ENCODE results near the gene DDX25. TPM values are rescaled to one million over a fixed set of nuclear protein-coding genes. Genes with fewer than 3 reads are reported as not detected.
"Not testable (repeated sequence)": the region's sequence is repeated elsewhere in the genome, so short reads cannot be mapped to it uniquely, and the experiment has no call there.

DDX25 gene
- total RNA-seq, 1 experiment from 2014 or later, result not detected

DNA sequence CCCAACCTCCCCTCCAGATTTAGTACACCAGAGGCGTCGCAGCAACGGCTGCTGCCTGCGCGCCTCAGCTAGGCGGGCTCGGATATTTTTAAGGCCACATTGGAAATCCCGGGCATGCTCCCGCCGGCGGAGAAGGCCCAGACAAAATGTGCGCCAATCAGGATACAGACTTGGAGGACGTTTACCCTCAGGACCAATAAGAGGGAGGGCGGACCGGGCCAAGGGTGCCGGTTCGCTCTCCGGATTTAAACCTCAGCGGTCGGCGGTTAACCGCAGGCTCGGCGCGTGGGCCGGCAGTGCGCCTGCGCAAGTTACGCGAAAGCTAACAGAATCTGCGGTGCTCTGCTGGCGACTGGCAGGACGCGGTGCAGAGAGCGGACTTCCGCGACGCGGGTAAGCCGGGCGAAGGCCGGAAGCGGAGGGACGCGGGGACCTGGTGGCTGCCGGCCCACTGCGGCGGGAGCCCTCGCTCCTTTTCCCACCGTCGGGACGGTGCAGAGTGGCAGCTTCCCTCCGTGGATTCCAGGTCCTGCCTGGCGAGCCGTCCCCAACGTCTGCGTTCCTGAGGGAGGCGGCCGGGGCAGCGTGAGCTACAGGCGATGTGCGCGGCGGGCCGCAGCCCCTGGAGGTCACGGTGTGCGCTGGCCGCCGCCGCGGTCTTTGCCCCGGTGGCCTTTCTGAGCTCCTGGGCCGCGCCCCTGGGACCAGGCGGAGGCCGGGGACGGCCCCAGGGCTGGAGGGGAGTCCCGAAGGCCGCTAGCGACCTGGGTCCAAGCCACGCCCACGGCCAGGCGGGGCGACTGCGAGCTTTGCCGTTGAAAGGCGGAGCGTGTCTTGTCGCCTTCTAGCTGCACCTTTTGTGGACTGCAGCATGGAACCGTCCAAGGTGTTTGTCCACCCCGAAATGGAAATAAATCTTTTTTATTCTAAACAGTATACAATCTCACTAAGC lies 16.7 kb upstream of the DDX25 start, which contains the start of gene HYLS1:
Gene HYLS1, plus strand, starts transcription at position 296 of the 952 bp plus-strand sequence. CDS start 11,701 bp downstream, outside the sequence.
- no peaks in the 10 kb centered on the region for H3K9me3 ChIP-seq (replicated peaks)
- H3K27ac ChIP-seq, result peak within 1 kb of the TSS; percentile 93
- peak within 1 kb of the TSS; percentile 87 for H3K4me3 ChIP-seq
- peaks cover 32% of the 10 kb centered on the region for H3K4me1 ChIP-seq (replicated peaks)
- H3K36me3 ChIP-seq, result peaks cover 12% of the 10 kb centered on the region
- DNase-seq (ENCODE audit: low read depth in 1 of 2, low spot score in 2 of 2), result peak; percentile 90 to 92
- H3K27me3 ChIP-seq (replicated peaks), result no peaks in the 10 kb centered on the region

DNA sequence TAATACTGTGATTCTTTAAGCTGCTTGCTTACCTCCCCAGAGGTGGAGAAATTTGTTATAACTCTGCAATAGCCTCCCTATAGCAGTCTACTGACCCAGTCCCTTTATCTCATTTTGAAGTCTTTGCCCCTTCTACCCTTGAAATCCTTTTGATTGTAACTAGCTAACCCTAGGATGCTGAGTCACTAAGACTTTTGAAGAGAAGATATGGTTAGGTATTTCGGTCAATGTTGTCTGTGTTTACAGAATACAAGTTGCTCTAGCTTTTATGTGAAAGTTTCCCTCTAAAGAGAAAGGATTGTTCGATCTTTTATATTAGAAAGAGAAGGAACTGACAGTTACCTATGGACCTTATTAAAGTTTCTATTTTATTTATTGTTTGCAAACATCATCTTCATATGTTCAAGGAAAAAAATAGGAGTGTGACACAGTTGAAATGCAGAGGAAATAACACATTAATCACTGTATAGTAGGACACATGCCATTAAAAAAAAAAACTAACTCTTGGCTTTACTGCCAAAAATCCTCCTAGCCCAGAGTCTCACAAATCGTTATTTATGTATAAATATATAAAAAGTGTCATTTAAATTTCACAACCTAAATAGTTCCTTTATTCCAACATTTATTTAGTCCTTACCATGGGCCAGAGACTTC lies 13.7 kb upstream of the DDX25 start:
- DNase-seq (ENCODE audit: low read depth in 1 of 2, low spot score in 2 of 2), result peak in 1 of 2 experiments; percentile 1
- Histone ChIP-seq H3K36me3 (peaks cover 24% of the 10 kb centered on the region), H3K27ac (peak overlapping the region; percentile 31), H3K4me1 (replicated peaks) (peaks cover 35% of the 10 kb centered on the region), H3K27me3 (replicated peaks) (no peaks in the 10 kb centered on the region), H3K9me3 (replicated peaks) (no peaks in the 10 kb centered on the region), H3K4me3 (no peak overlapping the region)

DNA sequence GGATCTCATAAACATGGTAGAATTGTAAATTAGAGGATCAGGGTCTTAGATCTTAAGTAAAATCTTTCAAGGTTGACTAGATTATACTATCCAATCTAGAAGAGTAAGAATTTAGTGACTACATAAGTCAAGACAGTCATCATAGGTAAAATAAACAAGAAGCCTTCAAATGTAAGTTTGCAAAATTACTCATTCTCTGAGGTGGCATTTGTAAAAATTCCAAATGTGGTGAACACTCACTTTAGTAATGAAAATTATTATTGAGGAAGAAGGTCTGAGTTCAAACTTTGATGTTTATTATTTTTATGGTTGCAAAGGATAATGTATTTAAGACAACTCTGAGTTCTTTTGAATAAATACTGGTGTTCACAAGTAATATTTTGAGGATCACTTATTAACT lies 12.2 kb upstream of the DDX25 start:
- DNase-seq (ENCODE audit: low read depth in 1 of 2, low spot score in 2 of 2), result peak in 1 of 2 experiments; percentile 29
- no peak overlapping the region for H3K4me3 ChIP-seq
- no peaks in the 10 kb centered on the region for H3K9me3 ChIP-seq (replicated peaks)
- H3K4me1 ChIP-seq (replicated peaks), result peaks cover 30% of the 10 kb centered on the region
- no peaks in the 10 kb centered on the region for H3K27me3 ChIP-seq (replicated peaks)
- H3K36me3 ChIP-seq, result peaks cover 27% of the 10 kb centered on the region
- H3K27ac ChIP-seq, result no peak overlapping the region

DNA sequence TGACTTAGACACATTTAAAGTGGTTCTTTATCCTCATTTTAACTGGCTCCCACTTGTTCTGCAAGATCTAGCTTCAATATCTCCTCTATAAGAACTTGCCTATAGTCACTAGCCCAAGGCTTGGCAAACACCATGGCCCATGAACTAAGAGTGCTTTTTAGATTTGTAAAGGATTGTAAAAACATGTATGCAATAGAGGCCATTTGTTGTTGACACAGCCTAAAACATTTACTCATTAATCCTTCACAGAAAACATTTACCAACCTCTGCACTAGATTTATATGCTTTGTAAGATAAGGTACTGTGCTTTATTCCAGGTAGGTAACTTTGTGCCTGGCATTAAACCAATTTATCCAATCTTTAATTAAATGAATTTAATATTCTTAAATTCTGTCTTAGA lies 11.3 kb upstream of the DDX25 start:
- Histone ChIP-seq H3K9me3 (replicated peaks) (no peaks in the 10 kb centered on the region), H3K27ac (no peak overlapping the region), H3K4me1 (replicated peaks) (peaks cover 28% of the 10 kb centered on the region), H3K27me3 (replicated peaks) (no peaks in the 10 kb centered on the region), H3K4me3 (no peak overlapping the region), H3K36me3 (peaks cover 24% of the 10 kb centered on the region)
- DNase-seq (ENCODE audit: low read depth in 1 of 2, low spot score in 2 of 2), result no peak

- no peaks in the 10 kb centered on the region for H3K4me1 ChIP-seq (replicated peaks)
- no peak overlapping the region for H3K27ac ChIP-seq
- H3K27me3 ChIP-seq (replicated peaks), result peaks cover 6% of the 10 kb centered on the region; the same call in 1 of the 2 replicates
- DNase-seq (ENCODE audit: low read depth in 1 of 2, low spot score in 2 of 2), result no peak
- H3K4me3 ChIP-seq, result no peak overlapping the region
- H3K36me3 ChIP-seq, result peaks cover 27% of the 10 kb centered on the region
- no peaks in the 10 kb centered on the region for H3K9me3 ChIP-seq (replicated peaks)
These were observed 2.4 kb upstream of the DDX25 start for GRCh38 chr11:125901872-125902271.

DNA sequence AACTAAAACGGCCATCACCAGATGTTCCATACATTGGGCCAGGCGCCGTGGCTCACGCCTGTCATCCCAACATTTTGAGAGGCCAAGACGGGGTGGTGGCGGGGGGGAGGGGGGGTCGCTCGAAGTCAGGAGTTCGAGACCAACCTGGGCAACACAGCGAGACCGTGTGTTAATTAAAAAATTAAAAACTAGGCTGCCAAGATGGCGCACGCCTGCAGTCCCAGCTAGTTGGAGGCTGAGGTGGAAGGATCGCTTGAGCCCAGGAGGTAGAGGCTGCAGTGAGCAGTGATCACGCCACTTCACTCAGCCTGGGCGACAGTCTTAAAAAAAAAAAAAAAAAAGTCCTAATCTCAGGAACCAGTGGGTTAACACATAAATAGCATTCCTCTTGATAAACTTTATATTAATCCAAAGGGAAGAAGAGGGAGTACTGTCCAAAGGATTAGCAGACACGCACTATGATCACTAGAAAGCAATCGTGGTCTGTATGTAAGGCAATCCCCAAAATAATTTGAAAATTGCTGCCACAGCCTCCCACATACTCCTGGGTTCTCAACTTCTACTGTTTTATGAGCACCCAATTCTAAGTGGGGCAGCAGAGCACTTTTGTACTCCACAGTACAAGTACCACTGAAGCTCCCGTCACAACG lies 1.9 kb upstream of the DDX25 start:
- peaks cover 27% of the 10 kb centered on the region for H3K36me3 ChIP-seq
- H3K27ac ChIP-seq, result no peak overlapping the region
- DNase-seq (ENCODE audit: low read depth in 1 of 2, low spot score in 2 of 2), result no peak
- peak overlapping the region; percentile 51 for H3K4me3 ChIP-seq
- no peaks in the 10 kb centered on the region for H3K9me3 ChIP-seq (replicated peaks)
- H3K4me1 ChIP-seq (replicated peaks), result no peaks in the 10 kb centered on the region
- peaks cover 6% of the 10 kb centered on the region; the same call in 1 of the 2 replicates for H3K27me3 ChIP-seq (replicated peaks)

DNA sequence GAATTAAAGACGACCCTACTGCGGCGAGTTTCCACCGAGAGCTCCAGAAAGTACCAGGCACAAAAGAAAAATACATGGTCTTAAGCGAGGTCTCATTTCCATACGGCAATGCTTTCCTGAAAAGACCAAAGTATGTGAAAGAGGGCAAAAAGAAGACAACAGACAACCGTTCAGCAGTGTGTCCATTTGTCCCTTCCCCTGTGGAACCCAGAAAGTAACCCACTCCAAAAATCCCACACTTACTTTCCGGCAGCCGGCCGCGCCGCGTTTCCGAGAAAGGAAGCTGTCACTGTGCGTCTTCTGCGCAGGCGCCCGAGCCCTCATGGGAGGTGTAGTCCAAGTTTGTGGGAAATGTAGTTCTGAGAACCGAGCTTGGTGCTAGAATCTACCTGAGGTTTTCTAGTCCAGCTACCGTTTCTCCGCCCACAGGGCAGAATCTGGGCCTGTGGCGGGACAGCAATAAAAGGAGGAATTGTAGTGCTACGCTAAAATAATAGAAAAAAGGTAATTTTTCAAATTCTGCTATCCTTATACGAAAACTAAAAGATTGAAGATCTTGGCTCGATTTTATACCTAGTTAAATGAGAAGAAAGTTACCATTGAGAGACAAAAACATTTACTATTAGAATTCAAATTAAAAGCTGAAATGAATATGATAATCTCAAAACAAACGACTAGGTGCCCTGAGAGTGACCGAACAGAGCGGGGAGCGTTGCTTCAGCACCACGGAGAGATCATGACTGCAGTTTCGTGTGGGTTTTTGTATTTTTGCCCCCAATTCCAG lies 1.2 kb upstream of the DDX25 start, which contains the start of gene PUS3:
Gene PUS3, minus strand, starts transcription at position 280 of the 784 bp plus-strand sequence. CDS start 6,922 bp downstream, outside the sequence.
- no peak within 1 kb of the TSS for H3K27ac ChIP-seq
- H3K4me1 ChIP-seq (replicated peaks), result no peaks in the 10 kb centered on the region
- peaks cover 6% of the 10 kb centered on the region; the same call in 1 of the 2 replicates for H3K27me3 ChIP-seq (replicated peaks)
- H3K9me3 ChIP-seq (replicated peaks), result no peaks in the 10 kb centered on the region
- peak; percentile 54 to 71 for DNase-seq (ENCODE audit: low read depth in 1 of 2, low spot score in 2 of 2)
- H3K4me3 ChIP-seq, result peak within 1 kb of the TSS; percentile 51
- peaks cover 24% of the 10 kb centered on the region for H3K36me3 ChIP-seq

DNA sequence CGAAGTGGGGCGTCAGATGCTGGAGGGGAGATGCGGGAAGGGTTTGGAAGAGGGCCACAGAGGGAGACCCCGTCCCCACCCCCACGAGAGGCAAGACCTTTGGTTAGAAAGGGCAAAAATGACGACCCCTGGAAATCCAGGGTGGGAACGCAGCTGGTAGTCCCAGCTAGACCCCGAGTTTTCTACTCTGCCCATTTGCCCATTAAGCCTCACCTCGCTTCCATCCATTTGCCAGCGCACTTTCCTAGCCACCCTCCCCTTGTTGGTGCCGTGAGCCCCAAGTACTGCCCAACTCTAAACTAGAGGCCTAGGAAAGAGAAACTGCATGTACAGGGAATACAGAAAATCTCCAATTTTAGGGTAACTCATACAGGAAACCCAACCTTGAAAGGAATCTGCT lies 370 bp downstream of the DDX25 start:
- H3K4me1 ChIP-seq (replicated peaks), result no peaks in the 10 kb centered on the region
- no peak for DNase-seq (ENCODE audit: low read depth in 1 of 2, low spot score in 2 of 2)
- peaks cover 6% of the 10 kb centered on the region; the same call in 1 of the 2 replicates for H3K27me3 ChIP-seq (replicated peaks)
- peaks cover 15% of the 10 kb centered on the region for H3K36me3 ChIP-seq
- H3K9me3 ChIP-seq (replicated peaks), result no peaks in the 10 kb centered on the region
- no peak overlapping the region for H3K4me3 ChIP-seq
- no peak overlapping the region for H3K27ac ChIP-seq

- no peaks in the 10 kb centered on the region for H3K9me3 ChIP-seq (replicated peaks)
- no peak overlapping the region for H3K4me3 ChIP-seq
- no peaks in the 10 kb centered on the region for H3K36me3 ChIP-seq
- H3K4me1 ChIP-seq (replicated peaks), result no peaks in the 10 kb centered on the region
- no peaks in the 10 kb centered on the region; the same call in 1 of the 2 replicates for H3K27me3 ChIP-seq (replicated peaks)
- no peak for DNase-seq (ENCODE audit: low read depth in 1 of 2, low spot score in 2 of 2)
- no peak overlapping the region for H3K27ac ChIP-seq
These were observed 6.0 kb downstream of the DDX25 start for GRCh38 chr11:125910226-125910849.

- H3K36me3 ChIP-seq; H3K27me3 ChIP-seq (replicated peaks); H3K4me3 ChIP-seq; DNase-seq (ENCODE audit: low read depth in 1 of 2, low spot score in 2 of 2); H3K9me3 ChIP-seq (replicated peaks); H3K4me1 ChIP-seq (replicated peaks); H3K27ac ChIP-seq: not testable (repeated sequence)
These were observed 10.3 kb downstream of the DDX25 start for GRCh38 chr11:125914601-125915000.

DNA sequence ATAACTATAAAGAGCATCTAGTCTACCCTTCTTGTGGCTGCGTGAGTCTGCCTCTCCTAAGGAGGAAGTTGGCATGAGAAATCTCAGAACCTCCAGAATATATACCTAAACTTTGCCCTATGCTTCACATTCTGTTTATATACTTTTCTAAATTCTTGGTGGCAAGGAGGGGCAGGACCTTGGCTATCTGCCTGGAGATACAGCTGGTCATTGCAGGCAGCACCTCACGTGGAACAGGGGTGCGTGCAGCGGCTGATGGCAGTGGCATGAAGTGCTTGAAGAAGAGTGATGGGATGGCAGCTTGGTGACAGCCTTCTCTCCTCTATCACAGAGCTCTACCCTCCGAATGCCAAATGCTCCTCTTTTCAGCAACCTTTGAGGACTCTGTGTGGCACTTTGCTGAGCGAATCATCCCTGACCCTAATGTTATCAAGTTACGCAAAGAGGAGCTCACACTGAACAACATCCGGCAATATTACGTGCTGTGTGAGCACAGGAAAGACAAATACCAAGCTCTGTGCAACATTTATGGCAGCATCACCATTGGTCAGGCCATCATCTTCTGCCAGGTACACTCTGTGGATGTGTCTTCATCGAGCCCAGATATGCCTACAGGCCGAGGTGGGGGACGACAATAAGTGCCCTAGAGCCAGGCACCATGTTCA lies 12.5 kb downstream of the DDX25 start:
- Histone ChIP-seq H3K36me3 (no peaks in the 10 kb centered on the region), H3K4me3 (no peak overlapping the region), H3K9me3 (replicated peaks) (no peaks in the 10 kb centered on the region), H3K27ac (no peak overlapping the region), H3K4me1 (replicated peaks) (no peaks in the 10 kb centered on the region), H3K27me3 (replicated peaks) (0 out of 2 replicates have a peak, but pooled peaks cover 4% of the 10 kb centered on the region)
- DNase-seq (ENCODE audit: low read depth in 1 of 2, low spot score in 2 of 2), result no peak

DNA sequence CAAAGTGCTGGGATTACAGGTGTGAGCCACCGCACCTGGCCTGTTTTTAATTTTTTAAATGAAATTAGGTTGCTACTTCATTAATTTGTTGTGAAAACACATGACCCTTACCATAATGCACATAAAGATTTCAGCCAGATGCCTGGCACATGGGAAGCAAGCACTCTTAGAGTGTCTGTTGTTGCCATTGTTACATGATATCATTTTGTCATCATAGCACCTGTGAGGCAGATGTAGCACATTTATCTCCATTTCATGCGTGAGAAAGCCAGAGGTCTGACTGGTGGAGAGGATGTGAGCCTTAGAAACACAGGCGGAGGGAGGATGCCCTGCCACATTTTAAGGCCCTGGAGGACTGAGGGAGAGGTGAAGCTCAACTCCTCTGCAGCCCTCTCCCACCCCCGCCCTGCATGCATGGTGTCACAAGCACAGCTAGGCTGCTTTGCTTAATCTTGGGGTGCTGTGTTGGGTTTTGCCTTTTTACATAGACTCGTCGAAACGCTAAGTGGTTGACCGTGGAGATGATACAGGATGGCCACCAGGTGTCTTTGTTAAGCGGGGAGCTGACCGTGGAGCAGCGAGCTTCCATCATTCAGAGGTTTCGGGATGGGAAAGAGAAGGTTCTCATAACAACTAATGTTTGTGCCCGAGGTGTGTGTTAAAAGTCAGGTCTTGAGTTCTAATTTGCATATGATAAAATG lies 14.0 kb downstream of the DDX25 start:
- DNase-seq (ENCODE audit: low read depth in 1 of 2, low spot score in 2 of 2), result no peak
- Histone ChIP-seq H3K27me3 (replicated peaks) (0 out of 2 replicates have a peak, but pooled peaks cover 4% of the 10 kb centered on the region), H3K4me3 (no peak overlapping the region), H3K9me3 (replicated peaks) (no peaks in the 10 kb centered on the region), H3K4me1 (replicated peaks) (no peaks in the 10 kb centered on the region), H3K36me3 (no peaks in the 10 kb centered on the region), H3K27ac (no peak overlapping the region)

Data from SJSA1 (cell line).